BLaER1 (cell line): Measurements from ENCODE around the gene HLA-F.

Experiments
- H3K27ac ChIP-seq: shearing (Covaris generic); formaldehyde crosslinking; 2 replicates; pipeline ENCODE4 v1.8.1; 2022
- H3K27me3 ChIP-seq: shearing (Covaris generic); formaldehyde crosslinking; 2 replicates; pipeline ENCODE4 v1.8.1; 2022
- H3K36me3 ChIP-seq: shearing (Covaris generic); formaldehyde crosslinking; 2 replicates; pipeline ENCODE4 v1.8.1; 2022
- H3K4me1 ChIP-seq: shearing (Covaris generic); formaldehyde crosslinking; 2 replicates; pipeline ENCODE4 v1.8.1; 2022
- H3K4me2 ChIP-seq: shearing (Covaris generic); formaldehyde crosslinking; 2 replicates; pipeline ENCODE4 v1.8.1; 2022
- H3K4me3 ChIP-seq: shearing (Covaris generic); formaldehyde crosslinking; 2 replicates; pipeline ENCODE4 v1.8.1; 2022
- H3K9ac ChIP-seq: shearing (Covaris generic); formaldehyde crosslinking; 2 replicates; pipeline ENCODE4 v1.8.1; 2022
- H3K9me3 ChIP-seq: shearing (Covaris generic); formaldehyde crosslinking; 2 replicates; pipeline ENCODE4 v1.8.1; 2022
- H4K20me1 ChIP-seq: shearing (Covaris generic); formaldehyde crosslinking; 2 replicates; pipeline ENCODE4 v1.8.1; 2022
- Cebpa-rat ChIP-seq: shearing (Covaris generic); IDR thresholded peaks from 2 replicates; pipeline ENCODE4 v1.8.1; 2022

Gene HLA-F

DNA sequence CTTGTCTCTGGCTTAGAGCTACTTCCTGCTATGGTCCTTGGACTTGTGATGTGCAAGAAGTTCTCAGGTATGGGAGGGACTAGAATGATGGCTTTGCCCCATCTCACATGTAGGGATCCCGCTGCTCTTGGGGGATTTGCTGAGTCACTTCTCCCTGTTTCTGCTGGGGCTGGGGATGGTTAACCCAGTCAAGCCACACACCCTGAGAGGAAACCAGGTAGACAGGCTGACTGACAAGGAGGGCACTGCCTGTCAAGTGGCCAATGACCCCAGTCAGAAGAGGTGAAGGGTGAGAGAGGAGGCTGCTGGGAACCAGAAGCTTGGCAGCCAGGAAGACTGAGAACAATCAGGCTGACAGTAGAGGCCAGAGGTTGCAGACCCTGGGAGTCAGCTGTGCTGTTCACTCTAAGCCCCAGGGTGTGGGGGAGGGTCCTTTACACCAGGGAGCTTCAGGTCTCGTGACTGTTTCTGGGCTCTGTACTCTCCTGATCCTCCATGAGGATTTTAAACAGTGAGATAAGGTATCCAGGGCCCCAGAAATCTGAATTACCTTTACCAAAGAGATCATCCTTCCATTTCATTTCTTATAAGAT is 34.6 kb downstream of the HLA-F start:
- no peak overlapping the region for H3K9ac ChIP-seq
- no peaks in the 10 kb centered on the region for H4K20me1 ChIP-seq
- no peaks in the 10 kb centered on the region for H3K36me3 ChIP-seq
- H3K27me3 ChIP-seq: no peaks in the 10 kb centered on the region
- no peak for TF ChIP-seq Cebpa-rat
- H3K27ac ChIP-seq: no peak overlapping the region
- H3K4me2 ChIP-seq: no peak overlapping the region
- no peak overlapping the region for H3K4me3 ChIP-seq
- no peaks in the 10 kb centered on the region for H3K9me3 ChIP-seq
- H3K4me1 ChIP-seq: peaks cover 4% of the 10 kb centered on the region; the same call in 1 of the 2 replicates

DNA sequence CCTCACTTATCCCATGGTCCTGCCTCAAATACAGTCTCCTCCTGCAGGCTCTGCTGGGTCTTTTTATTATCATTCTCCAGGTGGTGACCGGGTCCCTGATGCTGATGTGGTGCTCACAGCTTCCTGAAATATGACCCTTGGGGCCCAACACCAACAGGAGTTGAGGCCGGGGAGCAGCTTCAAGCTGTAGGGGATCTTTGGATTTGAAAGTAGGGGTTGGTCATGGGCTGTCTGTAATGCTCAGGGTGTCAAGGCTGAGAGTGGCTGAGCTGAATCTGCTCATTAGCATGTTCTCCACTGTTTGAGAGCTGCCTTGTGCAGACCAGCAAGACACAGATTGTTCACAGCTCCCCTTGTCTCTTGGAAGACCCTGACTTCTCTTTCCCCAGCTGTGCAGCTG is 35.5 kb downstream of the HLA-F start:
- no peak for TF ChIP-seq Cebpa-rat
- Histone ChIP-seq H3K4me2 (no peak overlapping the region), H3K36me3 (no peaks in the 10 kb centered on the region), H3K4me1 (no peaks in the 10 kb centered on the region), H4K20me1 (no peaks in the 10 kb centered on the region), H3K27ac (no peak overlapping the region), H3K9me3 (no peaks in the 10 kb centered on the region), H3K9ac (no peak overlapping the region), H3K27me3 (no peaks in the 10 kb centered on the region), H3K4me3 (no peak overlapping the region)

GRCh38 chr6:29759457-29759856 is 36.2 kb downstream of the HLA-F start:
- H3K36me3 ChIP-seq: no peaks in the 10 kb centered on the region
- H3K4me2 ChIP-seq: no peak overlapping the region
- H3K4me3 ChIP-seq: no peak overlapping the region
- no peaks in the 10 kb centered on the region for H3K27me3 ChIP-seq
- no peaks in the 10 kb centered on the region for H3K9me3 ChIP-seq
- no peak overlapping the region for H3K9ac ChIP-seq
- no peaks in the 10 kb centered on the region for H3K4me1 ChIP-seq
- no peaks in the 10 kb centered on the region for H4K20me1 ChIP-seq
- TF ChIP-seq Cebpa-rat: no peak
- H3K27ac ChIP-seq: no peak overlapping the region

- H3K27me3 ChIP-seq: no peaks in the 10 kb centered on the region
- H3K4me2 ChIP-seq: no peak overlapping the region
- TF ChIP-seq Cebpa-rat: no peak
- H4K20me1 ChIP-seq: no peaks in the 10 kb centered on the region
- H3K9ac ChIP-seq: no peak overlapping the region
- no peaks in the 10 kb centered on the region for H3K4me1 ChIP-seq
- H3K4me3 ChIP-seq: no peak overlapping the region
- no peaks in the 10 kb centered on the region for H3K36me3 ChIP-seq
- no peaks in the 10 kb centered on the region for H3K9me3 ChIP-seq
- H3K27ac ChIP-seq: no peak overlapping the region
Measured at GRCh38 chr6:29760328-29760727, 37.1 kb downstream of the HLA-F start.

DNA sequence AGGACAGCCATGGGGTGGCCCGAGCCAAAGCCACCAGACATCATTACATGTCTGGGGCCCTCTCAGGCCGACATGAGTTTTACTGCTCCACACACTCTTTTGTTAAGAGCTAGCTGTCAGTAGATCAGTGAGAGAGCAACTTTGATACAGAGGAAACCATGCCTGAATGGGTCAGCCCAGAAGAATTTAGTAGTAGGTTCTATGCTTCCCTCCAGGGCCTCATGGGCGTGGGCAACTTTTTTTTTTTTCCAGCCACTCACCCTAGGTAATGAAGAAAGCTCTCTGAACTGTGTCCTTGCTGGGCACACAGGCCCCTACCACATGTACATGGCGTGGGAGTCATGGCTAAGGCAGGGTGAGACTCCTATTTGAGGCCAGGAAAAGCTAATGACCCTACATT is 38.8 kb downstream of the HLA-F start:
- Histone ChIP-seq H3K4me2 (no peak overlapping the region), H3K36me3 (no peaks in the 10 kb centered on the region), H3K27ac (no peak overlapping the region), H3K4me3 (no peak overlapping the region), H3K9me3 (no peaks in the 10 kb centered on the region), H4K20me1 (no peaks in the 10 kb centered on the region), H3K9ac (no peak overlapping the region), H3K4me1 (no peaks in the 10 kb centered on the region), H3K27me3 (no peaks in the 10 kb centered on the region)
- TF ChIP-seq Cebpa-rat: no peak

GRCh38 chr6:29762781-29763214 is 39.6 kb downstream of the HLA-F start:
- no peak overlapping the region for H3K27ac ChIP-seq
- no peak overlapping the region for H3K9ac ChIP-seq
- H3K4me1 ChIP-seq: no peaks in the 10 kb centered on the region
- no peaks in the 10 kb centered on the region for H3K27me3 ChIP-seq
- TF ChIP-seq Cebpa-rat: no peak
- H3K9me3 ChIP-seq: no peaks in the 10 kb centered on the region
- no peak overlapping the region for H3K4me3 ChIP-seq
- no peak overlapping the region for H3K4me2 ChIP-seq
- no peaks in the 10 kb centered on the region for H3K36me3 ChIP-seq
- H4K20me1 ChIP-seq: no peaks in the 10 kb centered on the region

DNA sequence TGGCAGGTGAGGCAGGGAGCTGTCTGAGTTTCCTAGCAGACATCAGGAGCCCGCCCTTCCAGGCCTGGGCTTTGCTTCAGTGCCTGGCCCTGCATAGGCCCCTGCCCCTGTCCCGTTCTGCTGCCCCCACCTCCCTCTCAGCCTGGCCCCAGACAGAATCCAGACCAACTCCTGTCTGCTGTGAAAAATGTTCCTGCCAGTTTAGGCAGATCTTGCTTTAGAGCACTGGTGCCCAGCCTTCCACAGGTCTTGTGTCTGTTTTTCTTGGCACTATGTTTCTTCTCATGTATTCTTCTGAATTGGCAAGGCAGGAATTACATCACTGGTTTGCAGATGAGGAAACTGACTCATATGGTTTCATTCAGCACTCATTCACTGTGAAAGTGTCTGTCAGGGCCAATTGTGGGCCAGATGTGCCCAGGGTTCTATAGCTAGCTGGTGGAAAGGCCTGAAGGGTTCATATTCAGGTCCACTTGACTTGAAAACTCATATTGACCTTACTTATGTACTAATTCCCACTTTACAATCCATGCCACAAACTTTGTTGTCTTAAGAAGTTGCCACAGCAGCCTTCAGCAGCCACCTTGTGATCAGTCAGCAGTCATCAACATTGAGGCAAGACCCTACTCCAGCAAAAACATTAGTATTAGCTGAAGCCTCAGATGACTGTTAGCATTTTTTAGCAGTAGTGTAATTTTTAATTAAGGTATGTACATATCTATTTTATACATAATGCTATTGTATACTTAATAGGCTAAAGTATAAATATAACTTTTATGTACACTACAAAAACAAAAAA is 40.5 kb downstream of the HLA-F start:
- Histone ChIP-seq H3K27me3 (no peaks in the 10 kb centered on the region), H3K4me3 (no peak overlapping the region), H4K20me1 (no peaks in the 10 kb centered on the region), H3K9ac (no peak overlapping the region), H3K27ac (no peak overlapping the region), H3K4me1 (no peaks in the 10 kb centered on the region), H3K36me3 (no peaks in the 10 kb centered on the region), H3K9me3 (no peaks in the 10 kb centered on the region), H3K4me2 (no peak overlapping the region)
- no peak for TF ChIP-seq Cebpa-rat

DNA sequence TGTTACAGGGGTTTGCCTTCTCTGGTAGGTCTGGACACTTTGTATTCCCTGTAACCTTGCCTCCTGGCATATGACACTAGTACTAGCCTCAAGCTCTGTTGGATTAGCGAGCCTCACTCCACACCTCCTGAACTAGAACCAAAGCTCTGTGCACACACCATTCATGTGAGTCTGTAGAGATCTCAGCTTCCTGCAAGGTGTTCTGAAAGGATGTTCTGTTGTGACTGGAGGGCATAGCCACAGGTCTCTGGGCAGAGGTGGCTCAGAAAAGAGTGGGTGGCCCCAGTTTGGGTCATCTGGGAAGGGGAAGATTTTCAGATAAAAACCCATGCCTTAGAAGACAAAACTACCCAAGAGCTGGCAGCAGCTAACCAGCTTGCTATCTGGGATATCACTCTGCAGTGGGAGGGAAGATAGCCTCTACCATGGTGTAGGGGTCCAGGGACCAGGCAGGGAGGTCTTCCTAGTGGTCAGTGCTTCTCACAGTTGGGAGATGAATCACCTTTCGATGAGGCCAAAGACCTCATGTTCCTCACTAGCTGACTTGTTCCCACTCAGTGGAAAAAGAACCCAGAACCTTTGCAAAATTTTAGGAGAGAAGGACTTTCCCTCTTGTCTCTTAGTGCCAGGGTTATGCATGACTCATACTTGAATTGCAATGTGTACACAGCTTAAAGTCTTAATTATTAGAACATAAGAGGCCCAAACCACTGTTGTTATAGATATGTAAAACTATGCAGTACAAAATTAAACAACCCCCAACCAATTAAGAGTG is 41.4 kb downstream of the HLA-F start:
- H4K20me1 ChIP-seq: no peaks in the 10 kb centered on the region
- no peak for TF ChIP-seq Cebpa-rat
- no peak overlapping the region for H3K27ac ChIP-seq
- no peak overlapping the region for H3K4me2 ChIP-seq
- no peaks in the 10 kb centered on the region for H3K36me3 ChIP-seq
- H3K4me3 ChIP-seq: no peak overlapping the region
- no peak overlapping the region for H3K9ac ChIP-seq
- no peaks in the 10 kb centered on the region for H3K4me1 ChIP-seq
- H3K27me3 ChIP-seq: no peaks in the 10 kb centered on the region
- H3K9me3 ChIP-seq: no peaks in the 10 kb centered on the region

DNA sequence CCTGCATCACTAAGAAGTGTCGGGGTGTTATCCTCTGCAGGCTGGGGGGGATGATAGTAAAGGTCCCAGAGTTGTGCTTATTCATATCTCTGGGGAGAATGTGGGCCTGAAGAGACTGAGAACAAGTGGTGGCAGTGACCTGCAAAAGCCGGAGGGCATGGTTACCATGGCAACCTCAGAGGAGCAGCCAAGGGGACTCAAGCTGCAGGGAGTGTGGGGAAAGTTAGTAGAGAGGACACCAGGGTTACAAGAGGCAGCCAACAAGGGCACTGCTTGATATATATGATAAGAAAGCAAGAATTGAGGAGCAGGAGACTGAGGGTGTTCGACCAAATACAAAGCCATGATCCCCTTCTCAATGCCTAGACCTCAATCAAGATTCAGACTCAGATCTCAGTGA is 46.1 kb downstream of the HLA-F start:
- Histone ChIP-seq H3K27ac (no peak overlapping the region), H3K36me3 (no peaks in the 10 kb centered on the region), H3K4me1 (no peaks in the 10 kb centered on the region), H3K4me3 (no peak overlapping the region), H3K27me3 (no peaks in the 10 kb centered on the region), H3K9me3 (no peaks in the 10 kb centered on the region), H4K20me1 (no peaks in the 10 kb centered on the region), H3K4me2 (no peak overlapping the region), H3K9ac (no peak overlapping the region)
- TF ChIP-seq Cebpa-rat: no peak

- no peak overlapping the region for H3K27ac ChIP-seq
- H3K4me2 ChIP-seq: no peak overlapping the region
- no peaks in the 10 kb centered on the region for H3K4me1 ChIP-seq
- no peak overlapping the region for H3K4me3 ChIP-seq
- H3K9me3 ChIP-seq: no peaks in the 10 kb centered on the region
- H4K20me1 ChIP-seq: no peaks in the 10 kb centered on the region
- no peaks in the 10 kb centered on the region for H3K36me3 ChIP-seq
- H3K27me3 ChIP-seq: no peaks in the 10 kb centered on the region
- TF ChIP-seq Cebpa-rat: no peak
- H3K9ac ChIP-seq: no peak overlapping the region
Measured at GRCh38 chr6:29770306-29770705, 47.1 kb downstream of the HLA-F start.
